Mesothelial cell of epicardium (in vitro differentiated cells): ENCODE data around the gene BDH1. TPM values are rescaled to one million over a fixed set of nuclear protein-coding genes. Genes with fewer than 3 reads are reported as not detected.

ENCODE experiments used
- DNase-seq, 2 experiments: peaks; one replicate each; pipeline ENCODE4 v3.0.0; 2021; ENCODE audit warnings: low spot score in 2 of 2; ENCODE audit not compliant: unreplicated experiment in 2 of 2
- H3K27ac Mint-ChIP-seq: 2 replicates; pipeline ENCODE4 v1.8.0; 2021; ENCODE audit warnings: mixed read lengths
- H3K27me3 Mint-ChIP-seq: 2 replicates; pipeline ENCODE4 v1.8.0; 2021; ENCODE audit warnings: low read depth, mixed read lengths
- H3K36me3 Mint-ChIP-seq: 2 replicates; pipeline ENCODE4 v1.8.0; 2021; ENCODE audit warnings: mixed read lengths
- H3K4me1 Mint-ChIP-seq: 2 replicates; pipeline ENCODE4 v1.8.0; 2021; ENCODE audit warnings: mixed read lengths
- H3K4me3 Mint-ChIP-seq: 2 replicates; pipeline ENCODE4 v1.8.0; 2021; ENCODE audit warnings: mild to moderate bottlenecking, moderate library complexity, mixed read lengths
- H3K9me3 Mint-ChIP-seq: 2 replicates; pipeline ENCODE4 v1.8.0; 2021; ENCODE audit warnings: mixed read lengths
- total RNA-seq: library from RNA; stranded (reverse); gene quantifications from 3 replicates; pipeline ENCODE4 v1.2.1, GENCODE V29; 2021
- TF ChIP-seq, protein P1 (sequence below): fragments of 200-600 bp; sonication (generic); IDR thresholded peaks from one replicate; pipeline ENCODE4 v1.5.0; 2021; ENCODE audit warnings: antibody characterized with exemption; ENCODE audit not compliant: unreplicated experiment

The BDH1 gene
- total RNA-seq, 1 donor from 2014 or later: 14.0 TPM

DNA sequence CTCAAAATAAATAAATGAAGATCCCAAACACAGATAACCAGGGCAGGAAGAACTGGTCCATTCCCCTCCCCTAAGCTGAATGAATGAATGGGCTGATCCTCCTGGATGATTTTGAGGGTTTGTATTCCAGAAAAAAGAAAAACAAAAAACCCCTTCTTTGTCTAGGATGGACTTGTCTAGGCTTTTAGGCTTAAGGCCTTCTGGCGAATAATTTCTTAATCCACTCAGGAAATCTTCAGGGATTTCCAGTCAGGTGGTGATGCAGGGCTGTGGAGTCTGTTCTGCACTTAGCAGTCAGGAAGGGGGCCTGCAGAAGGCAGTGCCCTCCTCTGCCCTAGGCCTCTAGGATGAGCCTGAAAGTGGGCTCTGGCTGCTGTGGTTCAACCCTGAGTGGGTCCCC lies 52.1 kb downstream of the BDH1 start:
- H3K9me3 Mint-ChIP-seq: no peaks in the 10 kb centered on the region
- peaks cover 26% of the 10 kb centered on the region for H3K4me1 Mint-ChIP-seq
- no peaks in the 10 kb centered on the region for H3K36me3 Mint-ChIP-seq
- no peaks in the 10 kb centered on the region for H3K27me3 Mint-ChIP-seq
- H3K27ac Mint-ChIP-seq: no peak overlapping the region
- H3K4me3 Mint-ChIP-seq: no peak overlapping the region
- no peak for DNase-seq
- TF ChIP-seq, protein P1, sequence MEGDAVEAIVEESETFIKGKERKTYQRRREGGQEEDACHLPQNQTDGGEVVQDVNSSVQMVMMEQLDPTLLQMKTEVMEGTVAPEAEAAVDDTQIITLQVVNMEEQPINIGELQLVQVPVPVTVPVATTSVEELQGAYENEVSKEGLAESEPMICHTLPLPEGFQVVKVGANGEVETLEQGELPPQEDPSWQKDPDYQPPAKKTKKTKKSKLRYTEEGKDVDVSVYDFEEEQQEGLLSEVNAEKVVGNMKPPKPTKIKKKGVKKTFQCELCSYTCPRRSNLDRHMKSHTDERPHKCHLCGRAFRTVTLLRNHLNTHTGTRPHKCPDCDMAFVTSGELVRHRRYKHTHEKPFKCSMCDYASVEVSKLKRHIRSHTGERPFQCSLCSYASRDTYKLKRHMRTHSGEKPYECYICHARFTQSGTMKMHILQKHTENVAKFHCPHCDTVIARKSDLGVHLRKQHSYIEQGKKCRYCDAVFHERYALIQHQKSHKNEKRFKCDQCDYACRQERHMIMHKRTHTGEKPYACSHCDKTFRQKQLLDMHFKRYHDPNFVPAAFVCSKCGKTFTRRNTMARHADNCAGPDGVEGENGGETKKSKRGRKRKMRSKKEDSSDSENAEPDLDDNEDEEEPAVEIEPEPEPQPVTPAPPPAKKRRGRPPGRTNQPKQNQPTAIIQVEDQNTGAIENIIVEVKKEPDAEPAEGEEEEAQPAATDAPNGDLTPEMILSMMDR: no peak

GRCh38 chr3:197501879-197502620 lies 53.7 kb downstream of the BDH1 start:
- Mint-ChIP-seq H3K4me3 (no peak overlapping the region), H3K27me3 (no peaks in the 10 kb centered on the region), H3K27ac (no peak overlapping the region), H3K9me3 (peaks cover 8% of the 10 kb centered on the region), H3K36me3 (peaks cover 1% of the 10 kb centered on the region), H3K4me1 (peaks cover 24% of the 10 kb centered on the region)
- TF ChIP-seq, protein P1: no peak
- no peak for DNase-seq

DNA sequence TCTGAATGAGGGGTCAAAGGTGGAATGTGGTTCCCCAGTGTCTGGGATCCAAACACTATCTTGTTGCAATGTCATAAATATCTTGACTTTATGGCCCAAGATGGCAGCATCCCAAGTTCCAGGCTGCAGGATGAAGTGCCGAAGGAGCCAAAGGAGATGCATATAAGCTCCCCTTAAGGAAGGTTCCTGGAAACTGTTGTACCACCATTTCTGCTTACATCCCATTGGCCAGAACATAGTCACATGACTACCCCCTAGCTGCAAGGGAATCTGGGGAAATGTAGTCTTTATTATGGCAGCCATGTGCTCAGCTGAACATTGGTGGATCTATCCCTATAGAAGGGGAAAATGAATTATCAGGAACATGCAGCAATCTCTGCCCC lies 54.3 kb downstream of the BDH1 start:
- peaks cover 1% of the 10 kb centered on the region for H3K36me3 Mint-ChIP-seq
- peaks cover 22% of the 10 kb centered on the region for H3K4me1 Mint-ChIP-seq
- TF ChIP-seq, protein P1: no peak
- no peak overlapping the region for H3K4me3 Mint-ChIP-seq
- H3K27ac Mint-ChIP-seq: no peak overlapping the region
- no peak for DNase-seq
- H3K9me3 Mint-ChIP-seq: peaks cover 8% of the 10 kb centered on the region
- no peaks in the 10 kb centered on the region for H3K27me3 Mint-ChIP-seq

DNA sequence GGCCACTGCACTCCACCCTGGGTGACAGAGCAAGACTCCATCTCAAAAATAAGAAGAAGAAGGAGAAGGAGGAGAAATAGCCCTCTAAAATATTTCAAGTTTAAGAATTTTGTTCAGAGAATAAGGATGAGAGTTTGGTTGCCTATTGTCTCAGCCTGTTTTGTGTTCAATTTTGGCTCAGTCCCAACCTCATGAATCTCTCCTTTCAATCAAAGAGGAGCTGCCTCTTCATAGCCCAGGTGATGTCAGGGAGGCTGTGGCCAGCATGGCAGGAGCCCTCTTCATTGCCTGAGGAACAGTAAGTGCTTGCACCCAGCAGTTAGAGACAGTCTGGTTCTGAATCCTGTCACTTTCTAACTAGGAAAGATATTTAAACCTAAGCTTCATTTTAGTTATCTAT lies 55.0 kb downstream of the BDH1 start:
- no peaks in the 10 kb centered on the region for H3K27me3 Mint-ChIP-seq
- peaks cover 1% of the 10 kb centered on the region for H3K36me3 Mint-ChIP-seq
- TF ChIP-seq, protein P1: no peak
- H3K27ac Mint-ChIP-seq: no peak overlapping the region
- H3K4me3 Mint-ChIP-seq: no peak overlapping the region
- no peak for DNase-seq
- peaks cover 18% of the 10 kb centered on the region for H3K4me1 Mint-ChIP-seq
- peaks cover 8% of the 10 kb centered on the region for H3K9me3 Mint-ChIP-seq

DNA sequence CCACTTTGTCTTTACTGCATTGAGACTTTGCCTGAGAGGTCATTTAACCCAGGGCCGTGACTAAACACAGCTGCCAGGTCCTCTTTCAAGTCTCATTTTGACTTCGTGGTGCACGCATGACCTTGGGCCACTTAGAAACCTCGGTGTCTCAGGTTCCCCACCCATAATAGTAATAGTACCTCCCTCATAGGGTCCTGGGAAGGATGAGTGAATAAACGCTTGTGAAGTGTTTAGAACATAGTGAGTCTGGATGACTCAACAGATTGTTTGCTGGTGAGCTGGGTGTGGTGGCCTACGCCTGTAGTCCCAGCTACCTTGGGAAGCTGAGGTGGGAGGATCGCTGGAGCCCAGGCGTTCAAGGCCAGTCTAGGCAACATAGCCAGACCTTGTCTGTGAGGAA lies 56.3 kb downstream of the BDH1 start:
- no peak overlapping the region for H3K27ac Mint-ChIP-seq
- DNase-seq: no peak
- TF ChIP-seq, protein P1: no peak
- no peaks in the 10 kb centered on the region for H3K27me3 Mint-ChIP-seq
- H3K4me3 Mint-ChIP-seq: no peak overlapping the region
- peaks cover 12% of the 10 kb centered on the region for H3K4me1 Mint-ChIP-seq
- H3K9me3 Mint-ChIP-seq: peaks cover 8% of the 10 kb centered on the region
- H3K36me3 Mint-ChIP-seq: peaks cover 1% of the 10 kb centered on the region
